GM12873 (cell line): ENCODE data around the gene SHC3.

Source experiments
- CTCF ChIP-seq: IDR thresholded peaks from 2 replicates; pipeline ENCODE4 v1.5.1; 2012; ENCODE audit warnings: low read depth, mild to moderate bottlenecking, moderate library complexity, low read length, control low read depth; ENCODE audit not compliant: insufficient read depth; ENCODE audit errors: missing control alignments

SHC3 gene

GRCh38 chr9:88959727-88960469, 218.7 kb downstream of the SHC3 start:
- no peak for TF ChIP-seq CTCF

- no peak for TF ChIP-seq CTCF
Observed at GRCh38 chr9:88957526-88957925, 221.1 kb downstream of the SHC3 start.
